Natural killer cell (primary cell): Measurements from ENCODE around the gene SUSD3. TPM values are rescaled to one million over a fixed set of nuclear protein-coding genes. Genes with fewer than 3 reads are reported as not detected.

Source experiments
- ATAC-seq, 3 donors: fragments of 150-1000 bp in 2 of 3; fragments of 200-7000 bp in 1 of 3; cut with Tn5 transposase; 1 replicate in 1 of 3; 2 replicates in 2 of 3; pipeline ENCODE4 v1.10.0; 2021; ENCODE audit warnings: mild to moderate bottlenecking in 2 of 3, moderate library complexity in 2 of 3
- DNase-seq, 2 donors: peaks; one replicate each; pipeline versions ENCODE4 v3.0.0 to v3.0.0-alpha.2; 2013 to 2021; ENCODE audit warnings: mixed read lengths in 1 of 2
- H3K27ac ChIP-seq: one replicate; pipeline ENCODE4 v1.5.1; 2013; ENCODE audit warnings: mild to moderate bottlenecking, low read length
- H3K27me3 ChIP-seq: one replicate; pipeline ENCODE4 v1.6.1; 2013; ENCODE audit warnings: low read length; ENCODE audit not compliant: control insufficient read depth, insufficient read depth
- H3K36me3 ChIP-seq: one replicate; pipeline ENCODE4 v1.6.1; 2013; ENCODE audit warnings: low read length; ENCODE audit not compliant: control insufficient read depth, insufficient read depth
- H3K4me1 ChIP-seq: one replicate; pipeline ENCODE4 v1.6.1; 2013; ENCODE audit warnings: low read length; ENCODE audit not compliant: control insufficient read depth, insufficient read depth
- H3K4me3 ChIP-seq: one replicate; pipeline ENCODE4 v1.5.1; 2013; ENCODE audit warnings: low read length
- H3K9me3 ChIP-seq: one replicate; pipeline ENCODE4 v1.6.1; 2013; ENCODE audit warnings: low read length; ENCODE audit not compliant: control insufficient read depth, insufficient read depth
- H3K27ac Mint-ChIP-seq, 2 donors: one replicate each; pipeline ENCODE4 v1.8.0; 2022; ENCODE audit warnings: mild to moderate bottlenecking in 2 of 2, mixed read lengths in 2 of 2, moderate library complexity in 1 of 2
- H3K27me3 Mint-ChIP-seq, 2 donors: one replicate each; pipeline ENCODE4 v1.8.0; 2022; ENCODE audit warnings: low read depth in 2 of 2, mixed read lengths in 2 of 2
- H3K36me3 Mint-ChIP-seq: one replicate; pipeline ENCODE4 v1.8.0; 2022; ENCODE audit warnings: mixed read lengths
- H3K4me1 Mint-ChIP-seq, 2 donors: one replicate each; pipeline ENCODE4 v1.8.0; 2022; ENCODE audit warnings: mixed read lengths in 2 of 2
- H3K4me3 Mint-ChIP-seq: one replicate; pipeline ENCODE4 v1.8.0; 2022; ENCODE audit warnings: mild to moderate bottlenecking, moderate library complexity, mixed read lengths
- H3K9me3 Mint-ChIP-seq, 2 donors: one replicate each; pipeline ENCODE4 v1.8.0; 2022; ENCODE audit warnings: mixed read lengths in 2 of 2
- CTCF ChIP-seq: fragments of 200-600 bp; IDR thresholded peaks from one replicate; pipeline ENCODE4 v1.8.0; 2022; ENCODE audit warnings: antibody characterized with exemption
- WGBS: methylation state at CpG from one replicate; pipeline ENCODE4 v1.1.7; 2013; ENCODE audit warnings: missing lambda C conversion rate; ENCODE audit not compliant: insufficient coverage; 5-methylcytosine and 5-hydroxymethylcytosine counted together
- intact Hi-C: fragments of 100-400 bp; cut with micrococcal nuclease; formaldehyde crosslinking; loops from one replicate; pipeline ENCODE4 v1.14.2; 2022
- total RNA-seq, 4 donors: library from RNA; stranded (reverse); fragments of 120-200 nt in 1 of 4; gene quantifications; one replicate each; pipeline versions ENCODE4 v1.2.3 to v1.2.4, GENCODE V29; 2013 to 2022

Gene SUSD3
- total RNA-seq, 3 donors from 2014 or later (not counting 1 experiment from before 2014, with no cell fraction given): 1.2 to 2.1 (median 1.8) TPM

GRCh38 chr9:93048566-93049448, 9.7 kb upstream of the SUSD3 start:
- no peak for TF ChIP-seq CTCF
- Histone ChIP-seq H3K27ac (no peak overlapping the region), H3K9me3 (no peaks in the 10 kb centered on the region), H3K36me3 (no peaks in the 10 kb centered on the region), H3K4me3 (no peak overlapping the region), H3K4me1 (peaks cover 15% of the 10 kb centered on the region), H3K27me3 (no peaks in the 10 kb centered on the region)
- H3K4me3 Mint-ChIP-seq: no peak overlapping the region
- no peaks in the 10 kb centered on the region for H3K36me3 Mint-ChIP-seq
- H3K27me3 Mint-ChIP-seq: peaks cover 22 to 35% of the 10 kb centered on the region in 2 donors
- intact Hi-C loops: no loop called here
- no peaks in the 10 kb centered on the region for H3K9me3 Mint-ChIP-seq
- H3K4me1 Mint-ChIP-seq: peaks cover 0 to 21% of the 10 kb centered on the region in 2 donors
- DNase-seq: no peak
- WGBS: 94% methylated on average over 8 of the region's 8 CpGs
- no peak for ATAC-seq
- H3K27ac Mint-ChIP-seq: no peak overlapping the region

- ATAC-seq (no peak), DNase-seq (no peak)
- no peak for TF ChIP-seq CTCF
- Histone ChIP-seq H3K9me3 (no peaks in the 10 kb centered on the region), H3K4me3 (no peak overlapping the region), H3K27ac (no peak overlapping the region), H3K4me1 (peaks cover 15% of the 10 kb centered on the region), H3K27me3 (no peaks in the 10 kb centered on the region), H3K36me3 (no peaks in the 10 kb centered on the region)
- intact Hi-C loops: no loop called here
- peaks cover 0 to 23% of the 10 kb centered on the region in 2 donors for H3K4me1 Mint-ChIP-seq
- H3K27ac Mint-ChIP-seq: no peak overlapping the region
- H3K36me3 Mint-ChIP-seq: no peaks in the 10 kb centered on the region
- H3K4me3 Mint-ChIP-seq: no peak overlapping the region
- WGBS: 92% methylated on average over 4 of the region's 4 CpGs
- no peaks in the 10 kb centered on the region for H3K9me3 Mint-ChIP-seq
- H3K27me3 Mint-ChIP-seq: peaks cover 20 to 35% of the 10 kb centered on the region in 2 donors
Measured at GRCh38 chr9:93049491-93049890, 9.0 kb upstream of the SUSD3 start.

DNA sequence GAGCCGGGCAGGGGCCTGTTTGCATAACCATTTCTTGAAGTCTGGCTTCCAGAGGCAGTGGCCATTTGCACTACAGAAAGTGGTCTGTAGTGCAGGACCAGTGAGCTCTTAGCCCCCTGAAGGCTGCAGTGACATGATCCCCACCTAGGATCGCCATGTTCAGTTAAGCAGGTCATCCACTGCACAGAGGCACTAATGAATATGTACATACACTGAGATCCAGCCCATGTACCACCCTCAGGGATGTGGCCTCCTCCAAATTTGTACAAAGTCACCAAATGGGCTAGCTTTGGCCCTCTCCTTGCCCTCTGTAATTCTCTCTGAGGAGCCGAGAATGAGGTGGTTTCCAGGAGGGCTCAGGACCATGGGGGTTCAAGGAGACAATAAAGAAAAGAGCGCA, 8.3 kb upstream of the SUSD3 start:
- intact Hi-C loops: no loop called here
- Mint-ChIP-seq H3K27me3 (peaks cover 16 to 30% of the 10 kb centered on the region in 2 donors), H3K9me3 (no peaks in the 10 kb centered on the region), H3K4me1 (peaks cover 0 to 26% of the 10 kb centered on the region in 2 donors), H3K36me3 (no peaks in the 10 kb centered on the region), H3K27ac (no peak overlapping the region), H3K4me3 (no peak overlapping the region)
- no peaks in the 10 kb centered on the region for H3K27me3 ChIP-seq
- 95% methylated on average over 4 of the region's 4 CpGs for WGBS
- ATAC-seq: no peak
- no peaks in the 10 kb centered on the region for H3K36me3 ChIP-seq
- no peaks in the 10 kb centered on the region for H3K9me3 ChIP-seq
- peaks cover 20% of the 10 kb centered on the region for H3K4me1 ChIP-seq
- no peak for DNase-seq
- H3K27ac ChIP-seq: no peak overlapping the region
- TF ChIP-seq CTCF: no peak
- H3K4me3 ChIP-seq: no peak overlapping the region
